Heart left ventricle (tissue), 13 donors: ENCODE measurements around the gene AUH.

Experiments used
- CTCF ChIP-seq, 12 donors: fragments of 200-600 bp; sonication (generic) in 4 of 12; IDR thresholded peaks; one replicate each; pipeline versions ENCODE4 v1.5.0 to v1.8.0; 2018 to 2022; ENCODE audit warnings: antibody characterized with exemption in 12 of 12, mild to moderate bottlenecking in 5 of 12
- POLR2A ChIP-seq, 2 donors: fragments of 450-650 bp; IDR thresholded peaks; one replicate each; pipeline ENCODE4 v1.6.1; 2017; ENCODE audit warnings: antibody characterized with exemption in 2 of 2, mild to moderate bottlenecking in 2 of 2, moderate library complexity in 2 of 2
- donor health status: ischemic (EF 13 %, LVEDD 7.1; RV severe dilation, severe dysfunction).
- donor health status: DM: no; HTN: yes; CAD: no.
- donor health status: DM: no; HTN: no; CAD: no.
- donor health status: ischemic (EF 25% LVEDD 6.9; RV normal size, moderate dysfunction).
- donor health status: ischemic (EF 25% LVEDD 5.7; RV mildly dilated, moderate dysfunction).
- donor health status: ischemic (EF 35%, LVEDD 5.7; RV mildly dilated, moderate dysfunction).
- donor health status: nonischemic (EF 11% LVEDD 7.7; RV severe dilation, severe dysfunction).
- donor health status: DM: yes; HTN: yes; CAD: no.
- donor health status: PGD.
- donor health status: ischemic (EF 29% LVEDD 5.4; RV normal size, mild dysfunction).
- donor health status: nonischemic (EF 23%, LVEDD 6.1; RV moderate dilation, normal function).

- no peak for TF ChIP-seq CTCF (IDR thresholded peaks at IDR 0.05)
- TF ChIP-seq POLR2A (IDR thresholded peaks at IDR 0.05) = no peak
Measured at GRCh38 chr9:91276513-91276912, 85.2 kb downstream of the AUH start.
